Fibroblast of villous mesenchyme (primary cell): ENCODE results near the gene KLF9. TPM values are rescaled to one million over a fixed set of nuclear protein-coding genes. Genes with fewer than 3 reads are reported as not detected.
A peak's percentile ranks its signal among the peaks of the same experiment; 100 is the strongest.

Source experiments
- DNase-seq: peaks from one replicate; pipeline ENCODE4 v3.0.0-alpha.2; 2010; ENCODE audit warnings: low read depth
- H3K4me3 ChIP-seq: 2 replicates; pipeline ENCODE4 v1.5.1; 2011; ENCODE audit warnings: low read depth, mild to moderate bottlenecking, low read length
- total RNA-seq: library from RNA; depleted of rRNA; stranded (reverse); fragments of >200 nt; gene quantifications from 2 replicates; pipeline ENCODE4 v1.2.3, GENCODE V29; 2012
- TF ChIP-seq, protein P1 (sequence below): IDR thresholded peaks from 2 replicates; pipeline ENCODE4 v1.5.1; 2012; ENCODE audit warnings: low read depth, mild to moderate bottlenecking, low read length; ENCODE audit not compliant: insufficient read depth

KLF9 gene
- total RNA-seq, 1 donor, result 37.1 TPM

DNA sequence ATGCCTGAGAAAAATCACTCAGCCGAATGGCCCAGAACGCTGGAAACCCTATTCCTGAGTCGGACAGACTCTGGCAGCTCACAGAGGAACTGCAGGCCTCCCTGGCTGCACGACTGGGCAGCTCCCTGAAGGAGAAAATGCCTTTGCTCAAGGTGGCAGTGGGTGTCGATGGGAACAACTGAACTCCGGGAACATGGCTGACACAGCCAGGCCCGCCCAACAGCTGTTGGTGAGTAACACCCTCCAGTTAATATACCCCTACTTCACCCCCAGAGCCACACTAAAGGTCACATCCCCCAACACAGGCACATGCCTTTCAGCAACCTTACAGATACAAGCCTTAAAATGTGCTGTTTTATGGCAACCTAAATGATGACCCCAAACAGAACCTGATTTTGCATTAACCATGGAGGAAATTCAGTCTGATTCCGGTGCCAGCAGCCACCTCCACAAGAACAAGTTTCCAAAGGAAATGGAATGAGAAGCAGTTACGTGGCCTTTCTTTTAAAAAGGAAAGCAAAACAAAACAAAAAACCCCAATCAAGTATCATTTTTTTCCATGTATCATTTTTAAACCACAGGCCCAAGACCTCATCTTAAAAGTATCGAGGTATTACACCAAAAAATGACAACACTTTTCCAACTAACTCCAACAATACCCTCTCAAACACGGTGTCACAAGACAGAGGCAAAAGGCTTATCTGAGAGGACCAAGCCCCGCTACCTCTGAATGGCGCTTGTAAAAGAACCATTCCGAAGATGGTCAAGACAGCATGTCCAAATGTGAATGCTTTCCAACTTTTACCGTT is 3.1 kb downstream of the KLF9 start:
- DNase-seq, result peak; percentile 87
- H3K4me3 ChIP-seq, result peak overlapping the region; percentile 95
- TF ChIP-seq, protein P1, sequence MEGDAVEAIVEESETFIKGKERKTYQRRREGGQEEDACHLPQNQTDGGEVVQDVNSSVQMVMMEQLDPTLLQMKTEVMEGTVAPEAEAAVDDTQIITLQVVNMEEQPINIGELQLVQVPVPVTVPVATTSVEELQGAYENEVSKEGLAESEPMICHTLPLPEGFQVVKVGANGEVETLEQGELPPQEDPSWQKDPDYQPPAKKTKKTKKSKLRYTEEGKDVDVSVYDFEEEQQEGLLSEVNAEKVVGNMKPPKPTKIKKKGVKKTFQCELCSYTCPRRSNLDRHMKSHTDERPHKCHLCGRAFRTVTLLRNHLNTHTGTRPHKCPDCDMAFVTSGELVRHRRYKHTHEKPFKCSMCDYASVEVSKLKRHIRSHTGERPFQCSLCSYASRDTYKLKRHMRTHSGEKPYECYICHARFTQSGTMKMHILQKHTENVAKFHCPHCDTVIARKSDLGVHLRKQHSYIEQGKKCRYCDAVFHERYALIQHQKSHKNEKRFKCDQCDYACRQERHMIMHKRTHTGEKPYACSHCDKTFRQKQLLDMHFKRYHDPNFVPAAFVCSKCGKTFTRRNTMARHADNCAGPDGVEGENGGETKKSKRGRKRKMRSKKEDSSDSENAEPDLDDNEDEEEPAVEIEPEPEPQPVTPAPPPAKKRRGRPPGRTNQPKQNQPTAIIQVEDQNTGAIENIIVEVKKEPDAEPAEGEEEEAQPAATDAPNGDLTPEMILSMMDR, result no peak

DNA sequence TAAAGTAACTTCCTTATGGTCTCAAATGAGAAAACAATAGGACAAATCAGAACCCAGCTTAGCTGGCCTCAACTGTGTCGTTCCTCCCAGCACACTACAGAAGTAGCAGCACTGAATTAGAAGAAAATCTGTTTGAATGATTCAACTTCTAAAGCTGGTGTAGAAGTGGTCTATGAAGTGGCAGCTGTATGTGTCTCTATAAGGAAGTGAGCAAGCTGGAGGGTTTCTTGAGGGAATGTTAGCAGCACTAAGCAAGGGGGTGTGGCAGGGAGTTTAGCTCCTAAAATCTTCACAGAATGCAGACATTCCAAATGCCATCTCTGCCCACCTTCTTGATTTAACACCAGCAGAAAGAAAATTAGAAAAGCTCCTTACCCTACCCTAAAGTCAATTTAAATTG is 4.1 kb downstream of the KLF9 start:
- H3K4me3 ChIP-seq, result peak overlapping the region; percentile 95
- peak; percentile 68 for DNase-seq
- TF ChIP-seq, protein P1, result no peak

DNA sequence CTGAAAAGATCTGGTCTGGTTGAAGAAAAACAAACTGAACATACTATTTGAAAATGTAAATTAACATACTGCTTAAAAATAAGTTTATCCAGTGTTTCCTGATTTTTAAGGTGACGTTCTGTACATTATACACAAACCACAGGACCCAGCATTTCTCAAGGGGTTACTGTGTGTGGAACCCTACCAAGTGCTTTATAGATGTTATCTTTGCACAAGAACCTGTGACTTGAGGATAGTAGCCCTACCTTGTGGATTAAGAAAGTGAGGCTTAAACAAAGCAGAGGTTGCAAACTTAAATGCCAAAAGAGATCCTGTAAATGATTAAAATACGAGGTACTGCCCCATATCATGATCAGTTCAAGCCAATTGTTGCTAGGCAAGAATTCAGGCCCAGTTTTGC is 4.7 kb downstream of the KLF9 start:
- peak overlapping the region; percentile 95 for H3K4me3 ChIP-seq
- DNase-seq, result peak; percentile 51
- TF ChIP-seq, protein P1, result no peak

DNA sequence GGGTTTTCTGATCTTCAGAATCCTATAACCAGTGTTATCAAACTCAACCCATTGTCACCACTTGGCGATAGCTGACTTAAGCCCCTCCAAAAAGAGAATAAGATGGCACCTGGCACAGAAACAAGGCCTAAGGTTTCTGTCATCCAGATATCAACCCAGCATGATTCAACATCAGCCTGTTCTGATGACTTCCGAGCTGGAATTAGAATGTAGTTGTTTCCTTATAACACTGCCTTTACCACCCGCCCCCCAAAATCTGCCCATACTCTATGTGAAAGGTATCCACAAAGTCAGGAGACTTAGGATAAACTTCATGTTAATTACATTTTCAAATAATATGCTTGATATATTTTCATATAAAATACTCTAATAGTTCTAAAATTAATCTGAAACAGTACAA is 5.2 kb downstream of the KLF9 start:
- H3K4me3 ChIP-seq, result peak overlapping the region; percentile 95
- TF ChIP-seq, protein P1, result no peak
- DNase-seq, result peak; percentile 33

DNA sequence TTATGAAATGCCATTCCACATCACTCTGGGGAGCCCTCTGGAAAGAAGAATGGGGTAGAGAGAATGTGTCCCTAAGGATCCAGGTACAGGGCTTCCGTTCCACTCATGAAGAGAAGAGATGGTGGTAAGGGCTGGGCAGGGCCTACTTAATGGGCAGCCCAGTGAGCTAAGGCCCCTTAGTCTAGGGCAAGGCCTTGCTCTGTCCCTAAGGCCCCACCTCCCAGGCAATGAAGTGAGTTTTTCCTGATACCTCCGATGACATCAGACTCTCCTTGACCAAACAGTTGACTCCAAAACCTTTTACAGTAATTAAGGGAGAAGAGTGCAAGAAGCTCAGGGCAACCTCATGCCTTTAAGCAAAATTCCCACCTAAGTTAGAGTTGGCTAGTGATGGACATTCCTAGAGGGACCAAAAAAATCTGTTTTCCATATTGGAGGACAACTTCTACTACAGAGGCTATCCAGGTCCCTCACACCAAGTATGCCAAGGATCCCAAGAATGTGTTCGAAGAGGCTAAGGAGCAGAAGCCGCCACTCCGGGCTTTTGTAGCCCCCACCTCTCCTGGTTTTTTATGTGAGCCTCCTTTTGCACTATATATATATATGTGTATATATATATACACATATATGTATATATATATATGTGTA is 5.9 kb downstream of the KLF9 start:
- DNase-seq, result peak; percentile 47
- TF ChIP-seq, protein P1, result no peak
- H3K4me3 ChIP-seq, result peak overlapping the region; percentile 5

DNA sequence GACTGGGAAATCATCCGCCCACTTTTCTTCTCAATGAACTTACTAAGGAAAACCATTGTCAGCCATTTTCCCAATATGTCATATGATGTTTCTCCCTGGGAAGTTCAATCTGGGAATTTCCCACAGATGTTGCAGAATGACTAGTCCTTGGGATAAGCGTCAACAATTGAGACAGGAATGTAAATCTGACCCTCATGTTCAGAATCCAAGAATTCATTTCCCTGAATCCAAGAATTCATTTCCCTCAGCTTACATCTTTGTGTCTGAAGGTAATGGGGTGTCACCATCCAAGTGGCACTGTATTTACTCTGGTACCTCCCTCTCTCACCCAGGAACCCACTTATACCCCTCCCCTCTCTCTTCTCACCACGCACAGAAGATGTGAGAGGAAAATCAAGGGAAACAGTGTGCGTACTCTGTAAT is 7.4 kb downstream of the KLF9 start:
- DNase-seq, result peak; percentile 95
- TF ChIP-seq, protein P1, result no peak
- peak overlapping the region; percentile 38 for H3K4me3 ChIP-seq
